WTC11 (cell line): ENCODE measurements around the gene KCNMA1. TPM values are rescaled to one million over a fixed set of nuclear protein-coding genes. Genes with fewer than 3 reads are reported as not detected.

Source experiments
- ATAC-seq: fragments of 200-7000 bp; cut with Tn5 transposase; 2 replicates; pipeline ENCODE4 v1.10.0; 2021; ENCODE audit warnings: mild to moderate bottlenecking, moderate library complexity
- CTCF ChIA-PET: fragments of 300-600 bp; sonication (Branson Sonifier 250); formaldehyde crosslinking; loops from one replicate; lab custom pipeline; 2021; ENCODE audit warnings: antibody characterized with exemption; lab: Charles Lee
- POLR2A ChIA-PET: fragments of 350-600 bp; sonication (Branson Sonifier 250); formaldehyde crosslinking; loops from one replicate; lab custom pipeline; 2021; ENCODE audit warnings: antibody characterized with exemption; lab: Charles Lee
- DNase-seq: peaks from one replicate; pipeline ENCODE4 v3.0.0; 2021; ENCODE audit warnings: low spot score
- H3K27ac Mint-ChIP-seq: 2 replicates; pipeline ENCODE4 v1.8.0; 2021; ENCODE audit warnings: mixed read lengths
- H3K27me3 Mint-ChIP-seq: 2 replicates; pipeline ENCODE4 v1.8.0; 2021; ENCODE audit warnings: low read depth, mild to moderate bottlenecking, moderate library complexity, mixed read lengths
- H3K36me3 Mint-ChIP-seq: 2 replicates; pipeline ENCODE4 v1.8.0; 2021; ENCODE audit warnings: mixed read lengths
- H3K4me1 Mint-ChIP-seq: 2 replicates; pipeline ENCODE4 v1.8.0; 2022; ENCODE audit warnings: mixed read lengths
- H3K4me3 Mint-ChIP-seq: 2 replicates; pipeline ENCODE4 v1.8.0; 2021; ENCODE audit warnings: mild to moderate bottlenecking, moderate library complexity, mixed read lengths
- H3K9me3 Mint-ChIP-seq: 2 replicates; pipeline ENCODE4 v1.8.0; 2021; ENCODE audit warnings: mixed read lengths
- CREB1 ChIP-seq: sonication (generic); formaldehyde crosslinking; IDR thresholded peaks from 2 replicates; pipeline ENCODE4 v1.8.0; 2023; ENCODE audit warnings: mild to moderate bottlenecking, missing genetic modification reagents
- RELA ChIP-seq: sonication (generic); formaldehyde crosslinking; IDR thresholded peaks from 2 replicates; pipeline ENCODE4 v1.8.1; 2022; ENCODE audit warnings: missing genetic modification reagents, mild to moderate bottlenecking, borderline replicate concordance
- TEAD1 ChIP-seq: sonication (generic); formaldehyde crosslinking; IDR thresholded peaks from 2 replicates; pipeline ENCODE4 v1.8.0; 2022; ENCODE audit warnings: mild to moderate bottlenecking, missing genetic modification reagents
- ZNF423 ChIP-seq: fragments of 250-450 bp; sonication (Bioruptor Pico); IDR thresholded peaks from 2 replicates; pipeline ENCODE4 v2.1.2; 2022; ENCODE audit warnings: mild to moderate bottlenecking, moderate library complexity
- total RNA-seq: library from RNA; stranded (reverse); gene quantifications from 3 replicates; pipeline ENCODE4 v1.2.3, GENCODE V29; 2021
- TF ChIP-seq, protein P1 (sequence below): fragments of 250-450 bp; sonication (Bioruptor Pico); IDR thresholded peaks from 2 replicates; pipeline ENCODE4 v2.1.2; 2022; ENCODE audit warnings: mild to moderate bottlenecking, moderate library complexity
- TF ChIP-seq, protein P2 (sequence below): sonication (generic); formaldehyde crosslinking; IDR thresholded peaks from 2 replicates; pipeline ENCODE4 v1.8.0; 2022; ENCODE audit warnings: missing genetic modification reagents
- TF ChIP-seq, protein P3 (sequence below): sonication (generic); formaldehyde crosslinking; IDR thresholded peaks from 2 replicates; pipeline ENCODE4 v1.8.0; 2023; ENCODE audit warnings: missing genetic modification reagents, mild to moderate bottlenecking, borderline replicate concordance
- TF ChIP-seq, protein P4 (sequence below): sonication (generic); formaldehyde crosslinking; IDR thresholded peaks from 2 replicates; pipeline ENCODE4 v1.8.1; 2022; ENCODE audit warnings: low read depth, mild to moderate bottlenecking, moderate library complexity, missing genetic modification reagents, borderline replicate concordance
- TF ChIP-seq, protein P5 (sequence below): fragments of 250-450 bp; sonication (Bioruptor Pico); conservative IDR thresholded peaks from 2 replicates; pipeline ENCODE4 v1.9.0; 2021; ENCODE audit warnings: mild to moderate bottlenecking
- TF ChIP-seq, protein P6 (sequence below): fragments of 250-450 bp; sonication (Bioruptor Pico); IDR thresholded peaks from 2 replicates; pipeline ENCODE4 v1.9.0; 2021; ENCODE audit warnings: mild to moderate bottlenecking
- TF ChIP-seq, protein P7 (sequence below): sonication (generic); formaldehyde crosslinking; IDR thresholded peaks from 2 replicates; pipeline ENCODE4 v1.8.1; 2022; ENCODE audit warnings: low read depth, missing genetic modification reagents, borderline replicate concordance

The KCNMA1 gene
- total RNA-seq, 1 experiment from 2014 or later: 7.3 TPM

DNA sequence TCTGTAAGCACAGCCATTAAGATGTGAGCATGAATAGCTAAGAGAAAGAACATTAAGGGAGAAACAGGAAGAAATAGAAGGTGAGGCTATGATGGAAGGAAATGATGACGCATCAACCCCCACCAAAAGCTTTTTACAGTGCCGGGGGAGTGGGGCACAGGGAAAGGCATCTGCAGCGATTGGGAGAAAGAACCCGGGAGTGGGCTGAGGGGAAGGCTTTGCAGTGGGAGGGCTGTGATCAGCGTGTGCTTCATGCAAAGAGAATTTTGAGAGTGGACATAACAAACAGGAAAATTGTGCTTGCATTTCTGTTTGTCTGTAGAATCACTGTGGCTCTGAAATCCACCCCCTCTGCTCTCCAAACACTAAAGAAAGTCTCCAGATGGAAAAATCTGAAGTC is 250.8 kb downstream of the KCNMA1 start (continued):
- no peak for TF ChIP-seq ZNF423 (CRISPR knock-in tag)

DNA sequence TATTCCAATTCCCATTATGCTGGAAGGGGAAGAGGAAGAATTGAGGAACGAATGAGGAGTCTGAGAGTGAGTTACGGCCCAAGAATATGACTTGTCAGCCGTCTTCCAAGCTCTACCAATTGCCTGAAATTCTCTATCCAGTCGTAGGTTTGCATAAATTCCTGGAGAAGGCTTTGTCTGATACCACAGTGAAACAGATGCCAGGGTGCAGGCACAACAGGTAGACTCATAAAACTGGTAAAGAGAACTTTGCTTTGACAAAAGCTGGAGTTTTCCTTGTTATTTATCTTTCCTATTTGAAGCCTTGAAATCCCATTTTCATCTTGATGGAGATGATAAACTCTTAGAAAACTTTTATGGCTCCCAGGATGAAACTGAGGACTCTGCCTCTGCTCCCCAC is 251.2 kb downstream of the KCNMA1 start:
- TF ChIP-seq CREB1 (CRISPR knock-in tag) (no peak), TEAD1 (CRISPR knock-in tag) (no peak), RELA (CRISPR knock-in tag) (no peak)
- TF ChIP-seq, protein P1, sequence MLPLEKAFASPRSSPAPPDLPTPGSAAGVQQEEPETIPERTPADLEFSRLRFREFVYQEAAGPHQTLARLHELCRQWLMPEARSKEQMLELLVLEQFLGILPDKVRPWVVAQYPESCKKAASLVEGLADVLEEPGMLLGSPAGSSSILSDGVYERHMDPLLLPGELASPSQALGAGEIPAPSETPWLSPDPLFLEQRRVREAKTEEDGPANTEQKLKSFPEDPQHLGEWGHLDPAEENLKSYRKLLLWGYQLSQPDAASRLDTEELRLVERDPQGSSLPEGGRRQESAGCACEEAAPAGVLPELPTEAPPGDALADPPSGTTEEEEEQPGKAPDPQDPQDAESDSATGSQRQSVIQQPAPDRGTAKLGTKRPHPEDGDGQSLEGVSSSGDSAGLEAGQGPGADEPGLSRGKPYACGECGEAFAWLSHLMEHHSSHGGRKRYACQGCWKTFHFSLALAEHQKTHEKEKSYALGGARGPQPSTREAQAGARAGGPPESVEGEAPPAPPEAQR (CRISPR knock-in tag): no peak
- TF ChIP-seq, protein P2, sequence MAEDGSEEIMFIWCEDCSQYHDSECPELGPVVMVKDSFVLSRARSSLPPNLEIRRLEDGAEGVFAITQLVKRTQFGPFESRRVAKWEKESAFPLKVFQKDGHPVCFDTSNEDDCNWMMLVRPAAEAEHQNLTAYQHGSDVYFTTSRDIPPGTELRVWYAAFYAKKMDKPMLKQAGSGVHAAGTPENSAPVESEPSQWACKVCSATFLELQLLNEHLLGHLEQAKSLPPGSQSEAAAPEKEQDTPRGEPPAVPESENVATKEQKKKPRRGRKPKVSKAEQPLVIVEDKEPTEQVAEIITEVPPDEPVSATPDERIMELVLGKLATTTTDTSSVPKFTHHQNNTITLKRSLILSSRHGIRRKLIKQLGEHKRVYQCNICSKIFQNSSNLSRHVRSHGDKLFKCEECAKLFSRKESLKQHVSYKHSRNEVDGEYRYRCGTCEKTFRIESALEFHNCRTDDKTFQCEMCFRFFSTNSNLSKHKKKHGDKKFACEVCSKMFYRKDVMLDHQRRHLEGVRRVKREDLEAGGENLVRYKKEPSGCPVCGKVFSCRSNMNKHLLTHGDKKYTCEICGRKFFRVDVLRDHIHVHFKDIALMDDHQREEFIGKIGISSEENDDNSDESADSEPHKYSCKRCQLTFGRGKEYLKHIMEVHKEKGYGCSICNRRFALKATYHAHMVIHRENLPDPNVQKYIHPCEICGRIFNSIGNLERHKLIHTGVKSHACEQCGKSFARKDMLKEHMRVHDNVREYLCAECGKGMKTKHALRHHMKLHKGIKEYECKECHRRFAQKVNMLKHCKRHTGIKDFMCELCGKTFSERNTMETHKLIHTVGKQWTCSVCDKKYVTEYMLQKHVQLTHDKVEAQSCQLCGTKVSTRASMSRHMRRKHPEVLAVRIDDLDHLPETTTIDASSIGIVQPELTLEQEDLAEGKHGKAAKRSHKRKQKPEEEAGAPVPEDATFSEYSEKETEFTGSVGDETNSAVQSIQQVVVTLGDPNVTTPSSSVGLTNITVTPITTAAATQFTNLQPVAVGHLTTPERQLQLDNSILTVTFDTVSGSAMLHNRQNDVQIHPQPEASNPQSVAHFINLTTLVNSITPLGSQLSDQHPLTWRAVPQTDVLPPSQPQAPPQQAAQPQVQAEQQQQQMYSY (CRISPR knock-in tag): no peak
- TF ChIP-seq, protein P3, sequence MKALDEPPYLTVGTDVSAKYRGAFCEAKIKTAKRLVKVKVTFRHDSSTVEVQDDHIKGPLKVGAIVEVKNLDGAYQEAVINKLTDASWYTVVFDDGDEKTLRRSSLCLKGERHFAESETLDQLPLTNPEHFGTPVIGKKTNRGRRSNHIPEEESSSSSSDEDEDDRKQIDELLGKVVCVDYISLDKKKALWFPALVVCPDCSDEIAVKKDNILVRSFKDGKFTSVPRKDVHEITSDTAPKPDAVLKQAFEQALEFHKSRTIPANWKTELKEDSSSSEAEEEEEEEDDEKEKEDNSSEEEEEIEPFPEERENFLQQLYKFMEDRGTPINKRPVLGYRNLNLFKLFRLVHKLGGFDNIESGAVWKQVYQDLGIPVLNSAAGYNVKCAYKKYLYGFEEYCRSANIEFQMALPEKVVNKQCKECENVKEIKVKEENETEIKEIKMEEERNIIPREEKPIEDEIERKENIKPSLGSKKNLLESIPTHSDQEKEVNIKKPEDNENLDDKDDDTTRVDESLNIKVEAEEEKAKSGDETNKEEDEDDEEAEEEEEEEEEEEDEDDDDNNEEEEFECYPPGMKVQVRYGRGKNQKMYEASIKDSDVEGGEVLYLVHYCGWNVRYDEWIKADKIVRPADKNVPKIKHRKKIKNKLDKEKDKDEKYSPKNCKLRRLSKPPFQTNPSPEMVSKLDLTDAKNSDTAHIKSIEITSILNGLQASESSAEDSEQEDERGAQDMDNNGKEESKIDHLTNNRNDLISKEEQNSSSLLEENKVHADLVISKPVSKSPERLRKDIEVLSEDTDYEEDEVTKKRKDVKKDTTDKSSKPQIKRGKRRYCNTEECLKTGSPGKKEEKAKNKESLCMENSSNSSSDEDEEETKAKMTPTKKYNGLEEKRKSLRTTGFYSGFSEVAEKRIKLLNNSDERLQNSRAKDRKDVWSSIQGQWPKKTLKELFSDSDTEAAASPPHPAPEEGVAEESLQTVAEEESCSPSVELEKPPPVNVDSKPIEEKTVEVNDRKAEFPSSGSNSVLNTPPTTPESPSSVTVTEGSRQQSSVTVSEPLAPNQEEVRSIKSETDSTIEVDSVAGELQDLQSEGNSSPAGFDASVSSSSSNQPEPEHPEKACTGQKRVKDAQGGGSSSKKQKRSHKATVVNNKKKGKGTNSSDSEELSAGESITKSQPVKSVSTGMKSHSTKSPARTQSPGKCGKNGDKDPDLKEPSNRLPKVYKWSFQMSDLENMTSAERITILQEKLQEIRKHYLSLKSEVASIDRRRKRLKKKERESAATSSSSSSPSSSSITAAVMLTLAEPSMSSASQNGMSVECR (CRISPR knock-in tag): no peak
- TF ChIP-seq, protein P4, sequence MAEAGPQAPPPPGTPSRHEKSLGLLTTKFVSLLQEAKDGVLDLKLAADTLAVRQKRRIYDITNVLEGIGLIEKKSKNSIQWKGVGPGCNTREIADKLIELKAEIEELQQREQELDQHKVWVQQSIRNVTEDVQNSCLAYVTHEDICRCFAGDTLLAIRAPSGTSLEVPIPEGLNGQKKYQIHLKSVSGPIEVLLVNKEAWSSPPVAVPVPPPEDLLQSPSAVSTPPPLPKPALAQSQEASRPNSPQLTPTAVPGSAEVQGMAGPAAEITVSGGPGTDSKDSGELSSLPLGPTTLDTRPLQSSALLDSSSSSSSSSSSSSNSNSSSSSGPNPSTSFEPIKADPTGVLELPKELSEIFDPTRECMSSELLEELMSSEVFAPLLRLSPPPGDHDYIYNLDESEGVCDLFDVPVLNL: no peak
- TF ChIP-seq, protein P5, sequence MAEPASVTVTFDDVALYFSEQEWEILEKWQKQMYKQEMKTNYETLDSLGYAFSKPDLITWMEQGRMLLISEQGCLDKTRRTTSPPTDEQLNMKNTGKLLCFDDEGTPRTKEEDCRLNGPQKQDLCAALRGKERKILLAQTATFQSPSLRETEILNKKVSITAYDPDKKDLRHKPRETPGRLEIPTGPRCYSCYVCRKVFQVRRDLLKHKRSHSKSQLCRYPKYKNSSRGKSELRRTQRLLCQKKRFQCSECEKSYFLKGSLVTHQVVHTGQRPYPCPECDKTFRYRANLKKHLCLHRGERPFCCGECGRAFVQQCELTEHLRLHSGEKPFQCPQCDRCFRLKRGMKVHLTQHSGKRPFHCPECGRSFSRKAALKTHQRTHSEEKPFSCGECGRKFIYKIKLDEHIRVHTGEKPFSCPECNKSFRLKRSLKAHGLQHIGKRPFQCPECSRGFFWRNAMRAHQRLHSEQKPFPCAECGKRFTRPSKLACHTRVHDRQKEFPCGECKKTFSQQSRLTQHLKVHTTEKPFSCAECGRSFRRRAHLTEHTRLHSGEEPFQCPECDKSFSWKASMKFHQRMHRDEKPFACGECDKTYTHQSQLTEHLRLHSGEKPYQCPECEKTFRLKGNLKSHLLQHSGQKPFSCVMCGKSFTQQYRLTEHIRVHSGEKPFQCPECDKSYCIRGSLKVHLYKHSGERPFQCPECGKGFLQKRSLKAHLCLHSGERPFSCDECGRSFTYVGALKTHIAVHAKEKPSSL (CRISPR knock-in tag): no peak
- TF ChIP-seq, protein P6, sequence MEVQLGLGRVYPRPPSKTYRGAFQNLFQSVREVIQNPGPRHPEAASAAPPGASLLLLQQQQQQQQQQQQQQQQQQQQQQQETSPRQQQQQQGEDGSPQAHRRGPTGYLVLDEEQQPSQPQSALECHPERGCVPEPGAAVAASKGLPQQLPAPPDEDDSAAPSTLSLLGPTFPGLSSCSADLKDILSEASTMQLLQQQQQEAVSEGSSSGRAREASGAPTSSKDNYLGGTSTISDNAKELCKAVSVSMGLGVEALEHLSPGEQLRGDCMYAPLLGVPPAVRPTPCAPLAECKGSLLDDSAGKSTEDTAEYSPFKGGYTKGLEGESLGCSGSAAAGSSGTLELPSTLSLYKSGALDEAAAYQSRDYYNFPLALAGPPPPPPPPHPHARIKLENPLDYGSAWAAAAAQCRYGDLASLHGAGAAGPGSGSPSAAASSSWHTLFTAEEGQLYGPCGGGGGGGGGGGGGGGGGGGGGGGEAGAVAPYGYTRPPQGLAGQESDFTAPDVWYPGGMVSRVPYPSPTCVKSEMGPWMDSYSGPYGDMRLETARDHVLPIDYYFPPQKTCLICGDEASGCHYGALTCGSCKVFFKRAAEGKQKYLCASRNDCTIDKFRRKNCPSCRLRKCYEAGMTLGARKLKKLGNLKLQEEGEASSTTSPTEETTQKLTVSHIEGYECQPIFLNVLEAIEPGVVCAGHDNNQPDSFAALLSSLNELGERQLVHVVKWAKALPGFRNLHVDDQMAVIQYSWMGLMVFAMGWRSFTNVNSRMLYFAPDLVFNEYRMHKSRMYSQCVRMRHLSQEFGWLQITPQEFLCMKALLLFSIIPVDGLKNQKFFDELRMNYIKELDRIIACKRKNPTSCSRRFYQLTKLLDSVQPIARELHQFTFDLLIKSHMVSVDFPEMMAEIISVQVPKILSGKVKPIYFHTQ (CRISPR knock-in tag): no peak
- TF ChIP-seq, protein P7, sequence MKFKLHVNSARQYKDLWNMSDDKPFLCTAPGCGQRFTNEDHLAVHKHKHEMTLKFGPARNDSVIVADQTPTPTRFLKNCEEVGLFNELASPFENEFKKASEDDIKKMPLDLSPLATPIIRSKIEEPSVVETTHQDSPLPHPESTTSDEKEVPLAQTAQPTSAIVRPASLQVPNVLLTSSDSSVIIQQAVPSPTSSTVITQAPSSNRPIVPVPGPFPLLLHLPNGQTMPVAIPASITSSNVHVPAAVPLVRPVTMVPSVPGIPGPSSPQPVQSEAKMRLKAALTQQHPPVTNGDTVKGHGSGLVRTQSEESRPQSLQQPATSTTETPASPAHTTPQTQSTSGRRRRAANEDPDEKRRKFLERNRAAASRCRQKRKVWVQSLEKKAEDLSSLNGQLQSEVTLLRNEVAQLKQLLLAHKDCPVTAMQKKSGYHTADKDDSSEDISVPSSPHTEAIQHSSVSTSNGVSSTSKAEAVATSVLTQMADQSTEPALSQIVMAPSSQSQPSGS (CRISPR knock-in tag): no peak
- Mint-ChIP-seq H3K27me3 (no peaks in the 10 kb centered on the region), H3K27ac (no peak overlapping the region), H3K36me3 (no peaks in the 10 kb centered on the region), H3K4me1 (peaks cover 37% of the 10 kb centered on the region), H3K4me3 (no peak overlapping the region), H3K9me3 (no peaks in the 10 kb centered on the region)
- ATAC-seq: no peak
- no peak for DNase-seq
- ChIA-PET CTCF (interaction anchor here (1.3 to 1.9 kb wide), 2 partner anchors 212 to 325 kb away, joined by 3 to 4 read pairs; no protein-coding TSS in a partner anchor), POLR2A (interaction anchor here (0.8 kb wide), 1 partner anchor 249 kb away, joined by 3 read pairs; no protein-coding TSS in a partner anchor)
